Ishikawa (cell line): ENCODE results near the gene GALNTL6.

ENCODE experiments used
- CEBPB ChIP-seq: IDR thresholded peaks from 2 replicates; pipeline ENCODE4 v1.6.1; 2012
- EGR1 ChIP-seq: IDR thresholded peaks from 2 replicates; pipeline ENCODE4 v1.6.1; 2012
- EP300 ChIP-seq: IDR thresholded peaks from 2 replicates; pipeline ENCODE4 v1.6.1; 2012; ENCODE audit warnings: borderline replicate concordance
- NFIC ChIP-seq: IDR thresholded peaks from 2 replicates; pipeline ENCODE4 v1.6.1; 2012
- RAD21 ChIP-seq: IDR thresholded peaks from 2 replicates; pipeline ENCODE4 v1.6.1; 2012; ENCODE audit warnings: low read depth
- REST ChIP-seq: IDR thresholded peaks from 2 replicates; pipeline ENCODE4 v1.6.1; 2012; ENCODE audit warnings: low read depth, mild to moderate bottlenecking
- TAF1 ChIP-seq: IDR thresholded peaks from 2 replicates; pipeline ENCODE4 v1.6.1; 2012; ENCODE audit warnings: low read depth, mild to moderate bottlenecking
- TCF12 ChIP-seq: IDR thresholded peaks from 2 replicates; pipeline ENCODE4 v1.6.1; 2012; ENCODE audit warnings: low read depth
- TEAD4 ChIP-seq: IDR thresholded peaks from 2 replicates; pipeline ENCODE4 v1.6.1; 2012
- USF1 ChIP-seq: IDR thresholded peaks from 2 replicates; pipeline ENCODE4 v1.6.1; 2012
- YY1 ChIP-seq: IDR thresholded peaks from 2 replicates; pipeline ENCODE4 v1.6.1; 2012; ENCODE audit warnings: low read depth
- TF ChIP-seq, protein P1 (sequence below): IDR thresholded peaks from 2 replicates; pipeline ENCODE4 v1.6.1; 2012

GRCh38 chr4:172802032-172802431 is 988.8 kb downstream of the GALNTL6 start:
- TF ChIP-seq EGR1 (no peak), USF1 (no peak), CEBPB (no peak), TAF1 (no peak), REST (no peak), EP300 (no peak), TCF12 (no peak), RAD21 (no peak), NFIC (no peak), YY1 (no peak), TEAD4 (no peak)
- TF ChIP-seq, protein P1, sequence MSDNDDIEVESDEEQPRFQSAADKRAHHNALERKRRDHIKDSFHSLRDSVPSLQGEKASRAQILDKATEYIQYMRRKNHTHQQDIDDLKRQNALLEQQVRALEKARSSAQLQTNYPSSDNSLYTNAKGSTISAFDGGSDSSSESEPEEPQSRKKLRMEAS: no peak
